ENCODE results near the gene P2RX3.
"Not testable (repeated sequence)": the region's sequence is repeated elsewhere in the genome, so short reads cannot be mapped to it uniquely, and the experiment has no call there.

P2RX3 gene

GRCh38 chr11:57338142-57338541 is at the start of gene P2RX3:
Gene P2RX3 (plus strand): TSS chr11:57338352. CDS start chr11:57338551, 199 bp downstream.
- DNase-seq, result no peak

- no peak for DNase-seq
These were observed 49.2 kb upstream of the P2RX3 start for GRCh38 chr11:57288771-57289579.

GRCh38 chr11:57290288-57290687 is 47.9 kb upstream of the P2RX3 start:
- no peak for DNase-seq

GRCh38 chr11:57294225-57295131 is 43.7 kb upstream of the P2RX3 start:
- DNase-seq, result no peak

- not testable (repeated sequence) for DNase-seq
These were observed 41.9 kb upstream of the P2RX3 start for GRCh38 chr11:57296205-57296604.

- no peak for DNase-seq
These were observed 40.9 kb upstream of the P2RX3 start for GRCh38 chr11:57297221-57297620.

- no peak for DNase-seq
These were observed 38.9 kb upstream of the P2RX3 start for GRCh38 chr11:57299150-57299737.

GRCh38 chr11:57300785-57301184 is 37.4 kb upstream of the P2RX3 start:
- no peak for DNase-seq

- DNase-seq, result no peak
These were observed 36.3 kb upstream of the P2RX3 start for GRCh38 chr11:57301711-57302423.

- no peak for DNase-seq
These were observed 35.7 kb upstream of the P2RX3 start for GRCh38 chr11:57302489-57302888.

GRCh38 chr11:57303280-57303989 is 34.7 kb upstream of the P2RX3 start:
- DNase-seq, result no peak

- DNase-seq, result no peak
These were observed 34.1 kb upstream of the P2RX3 start for GRCh38 chr11:57303990-57304579.

- DNase-seq, result no peak
These were observed 32.6 kb upstream of the P2RX3 start for GRCh38 chr11:57305523-57305922.

GRCh38 chr11:57306161-57306876 is 31.8 kb upstream of the P2RX3 start:
- DNase-seq, result no peak

- DNase-seq, result no peak
These were observed 31.1 kb upstream of the P2RX3 start for GRCh38 chr11:57306940-57307565.

GRCh38 chr11:57307666-57308270 is 30.4 kb upstream of the P2RX3 start:
- DNase-seq, result no peak

GRCh38 chr11:57308426-57309060 is 29.6 kb upstream of the P2RX3 start:
- no peak for DNase-seq

- DNase-seq, result no peak
These were observed 28.8 kb upstream of the P2RX3 start for GRCh38 chr11:57309106-57310059.
